ENCODE measurements around the gene STXBP5. TPM values are rescaled to one million over a fixed set of nuclear protein-coding genes. Genes with fewer than 3 reads are reported as not detected.

The STXBP5 gene
- total RNA-seq, 1 experiment from 2014 or later = 11.6 TPM

DNA sequence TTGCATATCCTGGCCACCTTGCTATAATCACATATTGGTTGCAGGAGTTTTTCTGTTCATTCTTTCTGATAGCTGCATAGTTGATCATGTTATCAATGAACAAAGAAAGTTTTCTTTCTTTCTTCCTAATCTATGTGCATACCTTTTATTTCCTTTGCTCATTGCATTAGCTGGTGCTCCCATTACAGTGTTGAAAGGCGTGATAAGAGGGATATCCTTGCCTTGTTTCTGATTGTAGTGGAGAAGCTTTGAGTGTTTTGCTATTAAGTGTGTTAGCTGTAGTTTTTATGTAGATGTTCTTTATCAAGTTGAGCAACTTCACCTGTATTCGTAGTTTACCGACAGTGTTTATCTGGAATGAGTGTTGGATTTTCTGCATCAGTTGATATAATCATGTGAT, 14.6 kb downstream of the STXBP5 start:
- no peak overlapping the region for H3K9ac ChIP-seq (ENCODE audit: extremely low read depth, insufficient read length, low read length)
- H3K4me2 ChIP-seq (ENCODE audit: insufficient read depth, insufficient read length, low read length) = no peak overlapping the region
- H3K9me3 Mint-ChIP-seq = no peaks in the 10 kb centered on the region
- no peaks in the 10 kb centered on the region for H4K20me1 ChIP-seq (ENCODE audit: control insufficient read depth, insufficient read depth, insufficient read length)
- H4K8ac ChIP-seq (replicated peaks; ENCODE audit: insufficient read length, low read depth, low read length) = no peak overlapping the region
- H2AK5ac ChIP-seq (ENCODE audit: insufficient read length, low read length) = no peak overlapping the region
- H4K5ac ChIP-seq (ENCODE audit: insufficient read length, low read depth, low read length) = no peak overlapping the region
- no peak for DNase-seq
- no peaks in the 10 kb centered on the region for H3K27me3 Mint-ChIP-seq (ENCODE audit: low read depth)
- TF ChIP-seq, protein P1, sequence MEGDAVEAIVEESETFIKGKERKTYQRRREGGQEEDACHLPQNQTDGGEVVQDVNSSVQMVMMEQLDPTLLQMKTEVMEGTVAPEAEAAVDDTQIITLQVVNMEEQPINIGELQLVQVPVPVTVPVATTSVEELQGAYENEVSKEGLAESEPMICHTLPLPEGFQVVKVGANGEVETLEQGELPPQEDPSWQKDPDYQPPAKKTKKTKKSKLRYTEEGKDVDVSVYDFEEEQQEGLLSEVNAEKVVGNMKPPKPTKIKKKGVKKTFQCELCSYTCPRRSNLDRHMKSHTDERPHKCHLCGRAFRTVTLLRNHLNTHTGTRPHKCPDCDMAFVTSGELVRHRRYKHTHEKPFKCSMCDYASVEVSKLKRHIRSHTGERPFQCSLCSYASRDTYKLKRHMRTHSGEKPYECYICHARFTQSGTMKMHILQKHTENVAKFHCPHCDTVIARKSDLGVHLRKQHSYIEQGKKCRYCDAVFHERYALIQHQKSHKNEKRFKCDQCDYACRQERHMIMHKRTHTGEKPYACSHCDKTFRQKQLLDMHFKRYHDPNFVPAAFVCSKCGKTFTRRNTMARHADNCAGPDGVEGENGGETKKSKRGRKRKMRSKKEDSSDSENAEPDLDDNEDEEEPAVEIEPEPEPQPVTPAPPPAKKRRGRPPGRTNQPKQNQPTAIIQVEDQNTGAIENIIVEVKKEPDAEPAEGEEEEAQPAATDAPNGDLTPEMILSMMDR (conservative IDR thresholded peaks at IDR 0.05) = no peak
- no peaks in the 10 kb centered on the region for H3K23me2 ChIP-seq (ENCODE audit: insufficient read length, low read depth, low read length, poor library complexity, severe bottlenecking)
- no peak overlapping the region for H2AFZ ChIP-seq (ENCODE audit: low read length)
- no peak overlapping the region for H3K18ac ChIP-seq (ENCODE audit: insufficient read length, low read depth, low read length)
- no peak overlapping the region for H2BK5ac ChIP-seq (ENCODE audit: insufficient read length, low read length)
- peaks cover 9 to 13% of the 10 kb centered on the region in 2 experiments for H3K4me1 Mint-ChIP-seq
- no peak overlapping the region for H3K23ac ChIP-seq (ENCODE audit: insufficient read length, low read depth, low read length)
- no peak overlapping the region for H2BK15ac ChIP-seq (ENCODE audit: low read depth, low read length)
- H4K91ac ChIP-seq (ENCODE audit: insufficient read length, low read depth, low read length) = no peak overlapping the region
- H3K14ac ChIP-seq (ENCODE audit: insufficient read depth, low read length) = no peak overlapping the region
- no peak overlapping the region for H2BK12ac ChIP-seq (ENCODE audit: insufficient read length, low read depth, low read length)
- H3K4me1 ChIP-seq (ENCODE audit: insufficient read depth, low read length) = peaks cover 6% of the 10 kb centered on the region; the same call in 1 of the 2 replicates
- peak overlapping the region in 1 of 3 experiments; percentile 70; a peak in 1 of 7 replicates for H3K27ac Mint-ChIP-seq
- H3K79me2 ChIP-seq (ENCODE audit: insufficient read depth, low read length) = no peaks in the 10 kb centered on the region
- no peak overlapping the region for H3K4ac ChIP-seq (ENCODE audit: low read depth, low read length)
- no peaks in the 10 kb centered on the region for H3K79me1 ChIP-seq (ENCODE audit: insufficient read depth, low read depth, low read length, poor library complexity, severe bottlenecking)
- no peak overlapping the region for H3K56ac ChIP-seq (ENCODE audit: insufficient read length, low read depth, low read length)
- no peak overlapping the region for H3K4me3 Mint-ChIP-seq
- no peak overlapping the region for H2BK120ac ChIP-seq (ENCODE audit: low read depth, low read length, poor library complexity, severe bottlenecking)
- no peak overlapping the region for H3T11ph ChIP-seq (ENCODE audit: low read length)
- H3K36me3 Mint-ChIP-seq (ENCODE audit: insufficient read depth in 1 of 3, low read depth in 3 of 3) = peaks cover 0 to 2% (median 0%) of the 10 kb centered on the region in 3 experiments; a peak in 2 of 7 replicates
- H3K9me3 ChIP-seq (ENCODE audit: control insufficient read depth, low read depth, low read length) = no peaks in the 10 kb centered on the region
- WGBS (ENCODE audit: extremely low coverage, insufficient read length, low lambda C conversion rate) = no CpG with 5 or more reads among the region's 3 CpGs
- no peaks in the 10 kb centered on the region for H3K27me3 ChIP-seq (ENCODE audit: insufficient read depth, low read length)
- no peak overlapping the region for H2BK20ac ChIP-seq (ENCODE audit: low read depth, low read length, poor library complexity, severe bottlenecking)
- no peak overlapping the region for H3K27ac ChIP-seq (ENCODE audit: insufficient read length, low read depth, low read length)

All from H9 (cell line).